HUES48 (cell line): ENCODE measurements around the gene ADAM12.

Source experiments
- H3K27ac ChIP-seq: one replicate; pipeline ENCODE4 v1.7.0; 2013; ENCODE audit warnings: low read depth, low read length, inconsistent platforms
- H3K27me3 ChIP-seq: 2 replicates; pipeline ENCODE4 v1.6.1; 2013; ENCODE audit warnings: mild to moderate bottlenecking, low read length; ENCODE audit not compliant: control insufficient read depth, insufficient read depth
- H3K36me3 ChIP-seq: 2 replicates; pipeline ENCODE4 v1.6.1; 2013; ENCODE audit warnings: low read length; ENCODE audit not compliant: control insufficient read depth, insufficient read depth
- H3K4me1 ChIP-seq: 2 replicates; pipeline ENCODE4 v1.6.1; 2013; ENCODE audit warnings: mild to moderate bottlenecking, low read length; ENCODE audit not compliant: control insufficient read depth, insufficient read depth
- H3K4me3 ChIP-seq: 2 replicates; pipeline ENCODE4 v1.5.1; 2013; ENCODE audit warnings: mild to moderate bottlenecking, low read depth, low read length
- H3K9ac ChIP-seq: 2 replicates; pipeline ENCODE4 v1.6.1; 2013; ENCODE audit warnings: mild to moderate bottlenecking, low read depth, low read length, moderate library complexity
- H3K9me3 ChIP-seq: 2 replicates; pipeline ENCODE4 v1.6.1; 2013; ENCODE audit warnings: low read length; ENCODE audit not compliant: control insufficient read depth, insufficient read depth

The ADAM12 gene

GRCh38 chr10:126170371-126170770 is 217.9 kb downstream of the ADAM12 start:
- no peaks in the 10 kb centered on the region for H3K27me3 ChIP-seq
- H3K36me3 ChIP-seq = no peaks in the 10 kb centered on the region
- peaks cover 4% of the 10 kb centered on the region for H3K4me1 ChIP-seq
- H3K9me3 ChIP-seq = no peaks in the 10 kb centered on the region
- no peak overlapping the region for H3K9ac ChIP-seq
- H3K27ac ChIP-seq = no peak overlapping the region
- H3K4me3 ChIP-seq = no peak overlapping the region

- Histone ChIP-seq H3K4me3 (no peak overlapping the region), H3K9ac (no peak overlapping the region), H3K27me3 (no peaks in the 10 kb centered on the region), H3K9me3 (no peaks in the 10 kb centered on the region), H3K36me3 (no peaks in the 10 kb centered on the region), H3K4me1 (no peaks in the 10 kb centered on the region), H3K27ac (no peak overlapping the region)
Observed at GRCh38 chr10:126169899-126170298, 218.4 kb downstream of the ADAM12 start.

- H3K4me1 ChIP-seq = no peaks in the 10 kb centered on the region
- no peaks in the 10 kb centered on the region for H3K9me3 ChIP-seq
- no peaks in the 10 kb centered on the region for H3K36me3 ChIP-seq
- no peak overlapping the region for H3K4me3 ChIP-seq
- no peaks in the 10 kb centered on the region for H3K27me3 ChIP-seq
- H3K9ac ChIP-seq = no peak overlapping the region
- no peak overlapping the region for H3K27ac ChIP-seq
Observed at GRCh38 chr10:126166797-126167196, 221.5 kb downstream of the ADAM12 start.

GRCh38 chr10:126165874-126166273 is 222.4 kb downstream of the ADAM12 start:
- no peaks in the 10 kb centered on the region for H3K4me1 ChIP-seq
- H3K4me3 ChIP-seq = no peak overlapping the region
- no peaks in the 10 kb centered on the region for H3K9me3 ChIP-seq
- H3K27me3 ChIP-seq = no peaks in the 10 kb centered on the region
- no peak overlapping the region for H3K9ac ChIP-seq
- no peaks in the 10 kb centered on the region for H3K36me3 ChIP-seq
- H3K27ac ChIP-seq = no peak overlapping the region

GRCh38 chr10:126163506-126163905 is 224.8 kb downstream of the ADAM12 start:
- Histone ChIP-seq H3K27me3 (no peaks in the 10 kb centered on the region), H3K36me3 (no peaks in the 10 kb centered on the region), H3K4me3 (no peak overlapping the region), H3K9me3 (no peaks in the 10 kb centered on the region), H3K9ac (no peak overlapping the region), H3K4me1 (no peaks in the 10 kb centered on the region), H3K27ac (no peak overlapping the region)

GRCh38 chr10:126161691-126162090 is 226.6 kb downstream of the ADAM12 start:
- H3K4me1 ChIP-seq = peaks cover 4% of the 10 kb centered on the region; the same call in 1 of the 2 replicates
- H3K9ac ChIP-seq = no peak overlapping the region
- H3K36me3 ChIP-seq = no peaks in the 10 kb centered on the region
- no peak overlapping the region for H3K4me3 ChIP-seq
- no peaks in the 10 kb centered on the region for H3K27me3 ChIP-seq
- H3K9me3 ChIP-seq = no peaks in the 10 kb centered on the region
- H3K27ac ChIP-seq = no peak overlapping the region

- Histone ChIP-seq H3K36me3 (no peaks in the 10 kb centered on the region), H3K4me3 (no peak overlapping the region), H3K9me3 (no peaks in the 10 kb centered on the region), H3K9ac (no peak overlapping the region), H3K27me3 (no peaks in the 10 kb centered on the region), H3K4me1 (peaks cover 6% of the 10 kb centered on the region), H3K27ac (no peak overlapping the region)
Observed at GRCh38 chr10:126160971-126161630, 227.2 kb downstream of the ADAM12 start.

GRCh38 chr10:126160571-126160970 is 227.7 kb downstream of the ADAM12 start:
- H3K4me3 ChIP-seq = no peak overlapping the region
- no peak overlapping the region for H3K9ac ChIP-seq
- peaks cover 11% of the 10 kb centered on the region for H3K4me1 ChIP-seq
- H3K9me3 ChIP-seq = no peaks in the 10 kb centered on the region
- H3K27ac ChIP-seq = no peak overlapping the region
- H3K27me3 ChIP-seq = no peaks in the 10 kb centered on the region
- H3K36me3 ChIP-seq = no peaks in the 10 kb centered on the region

GRCh38 chr10:126158133-126158892 is 230.0 kb downstream of the ADAM12 start:
- no peak overlapping the region for H3K9ac ChIP-seq
- no peaks in the 10 kb centered on the region for H3K9me3 ChIP-seq
- H3K36me3 ChIP-seq = no peaks in the 10 kb centered on the region
- H3K27me3 ChIP-seq = no peaks in the 10 kb centered on the region
- no peak overlapping the region for H3K27ac ChIP-seq
- peaks cover 33% of the 10 kb centered on the region for H3K4me1 ChIP-seq
- no peak overlapping the region for H3K4me3 ChIP-seq

- Histone ChIP-seq H3K4me1 (peaks cover 39% of the 10 kb centered on the region), H3K9ac (no peak overlapping the region), H3K4me3 (no peak overlapping the region), H3K36me3 (no peaks in the 10 kb centered on the region), H3K27ac (no peak overlapping the region), H3K9me3 (no peaks in the 10 kb centered on the region), H3K27me3 (no peaks in the 10 kb centered on the region)
Observed at GRCh38 chr10:126157189-126157588, 231.1 kb downstream of the ADAM12 start.

- H3K36me3 ChIP-seq = no peaks in the 10 kb centered on the region
- H3K27ac ChIP-seq = no peak overlapping the region
- H3K4me1 ChIP-seq = peaks cover 39% of the 10 kb centered on the region
- H3K9me3 ChIP-seq = no peaks in the 10 kb centered on the region
- no peak overlapping the region for H3K9ac ChIP-seq
- H3K4me3 ChIP-seq = no peak overlapping the region
- no peaks in the 10 kb centered on the region for H3K27me3 ChIP-seq
Observed at GRCh38 chr10:126156503-126156902, 231.8 kb downstream of the ADAM12 start.
